ENCODE results near the gene TMEM198.

Gene TMEM198

DNA sequence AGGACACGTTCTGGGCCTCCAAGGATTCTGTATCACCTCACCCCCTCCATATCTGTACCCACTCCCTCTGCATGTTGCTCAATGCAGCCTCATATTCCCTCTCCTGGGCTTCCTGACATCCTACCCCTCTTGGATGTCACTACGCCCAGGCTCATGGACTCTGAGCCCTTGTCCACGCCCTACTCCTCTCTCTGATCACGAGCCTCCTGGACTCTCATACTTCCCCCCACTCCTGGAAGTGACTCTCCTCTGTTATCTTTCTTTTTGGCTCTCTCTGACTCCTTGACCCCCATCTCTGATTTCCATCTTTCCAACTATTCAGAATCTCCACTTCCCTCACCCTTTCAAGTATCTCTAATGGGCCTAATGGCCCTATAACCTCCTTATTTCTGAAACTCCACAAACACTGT lies 2.1 kb downstream of the TMEM198 start:
- DNase-seq: no peak

DNA sequence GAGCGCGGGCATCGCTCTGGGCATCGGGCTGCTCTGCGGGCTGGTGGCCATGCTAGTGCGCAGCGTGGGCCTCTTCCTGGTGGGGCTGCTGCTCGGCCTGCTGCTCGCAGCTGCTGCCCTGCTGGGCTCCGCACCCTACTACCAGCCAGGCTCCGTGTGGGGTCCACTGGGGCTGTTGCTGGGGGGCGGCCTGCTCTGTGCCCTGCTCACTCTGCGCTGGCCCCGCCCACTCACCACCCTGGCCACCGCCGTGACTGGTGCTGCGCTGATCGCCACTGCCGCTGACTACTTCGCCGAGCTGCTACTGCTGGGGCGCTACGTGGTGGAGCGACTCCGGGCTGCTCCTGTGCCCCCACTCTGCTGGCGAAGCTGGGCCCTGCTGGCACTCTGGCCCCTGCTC lies 3.8 kb downstream of the TMEM198 start:
- no peak for DNase-seq

DNA sequence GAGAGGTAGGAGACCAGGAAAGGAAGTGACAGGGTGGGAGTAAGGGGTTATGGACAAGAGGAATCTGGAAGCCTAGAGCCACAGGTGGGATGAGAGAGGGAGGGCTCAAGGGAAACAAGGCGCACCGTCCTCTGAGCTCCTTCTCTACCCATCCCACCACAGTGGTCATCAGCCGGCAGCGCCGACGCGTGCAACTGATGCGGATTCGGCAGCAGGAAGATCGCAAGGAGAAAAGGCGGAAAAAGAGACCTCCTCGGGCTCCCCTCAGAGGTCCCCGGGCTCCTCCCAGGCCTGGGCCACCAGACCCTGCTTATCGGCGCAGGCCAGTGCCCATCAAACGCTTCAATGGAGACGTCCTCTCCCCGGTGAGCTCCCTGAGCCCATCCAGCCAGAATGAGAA lies 5.2 kb downstream of the TMEM198 start:
- no peak for DNase-seq

DNA sequence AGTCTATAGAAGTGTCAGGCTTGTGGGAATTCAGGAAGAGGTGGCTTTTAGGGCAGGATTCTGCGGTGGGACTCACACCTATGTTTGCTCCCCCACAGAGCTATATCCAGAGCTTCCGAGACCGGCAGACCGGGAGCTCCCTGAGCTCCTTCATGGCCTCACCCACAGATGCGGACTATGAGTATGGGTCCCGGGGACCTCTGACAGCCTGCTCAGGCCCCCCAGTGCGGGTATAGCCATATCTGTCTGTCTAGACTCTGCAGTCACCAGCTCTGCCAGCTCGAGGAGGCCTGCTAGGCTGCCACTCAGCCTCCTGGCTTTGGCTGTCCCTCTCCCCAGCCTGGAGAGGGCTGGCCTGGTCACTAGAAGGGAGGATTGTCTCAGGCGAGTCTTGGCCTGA lies 5.8 kb downstream of the TMEM198 start:
- no peak for DNase-seq

DNA sequence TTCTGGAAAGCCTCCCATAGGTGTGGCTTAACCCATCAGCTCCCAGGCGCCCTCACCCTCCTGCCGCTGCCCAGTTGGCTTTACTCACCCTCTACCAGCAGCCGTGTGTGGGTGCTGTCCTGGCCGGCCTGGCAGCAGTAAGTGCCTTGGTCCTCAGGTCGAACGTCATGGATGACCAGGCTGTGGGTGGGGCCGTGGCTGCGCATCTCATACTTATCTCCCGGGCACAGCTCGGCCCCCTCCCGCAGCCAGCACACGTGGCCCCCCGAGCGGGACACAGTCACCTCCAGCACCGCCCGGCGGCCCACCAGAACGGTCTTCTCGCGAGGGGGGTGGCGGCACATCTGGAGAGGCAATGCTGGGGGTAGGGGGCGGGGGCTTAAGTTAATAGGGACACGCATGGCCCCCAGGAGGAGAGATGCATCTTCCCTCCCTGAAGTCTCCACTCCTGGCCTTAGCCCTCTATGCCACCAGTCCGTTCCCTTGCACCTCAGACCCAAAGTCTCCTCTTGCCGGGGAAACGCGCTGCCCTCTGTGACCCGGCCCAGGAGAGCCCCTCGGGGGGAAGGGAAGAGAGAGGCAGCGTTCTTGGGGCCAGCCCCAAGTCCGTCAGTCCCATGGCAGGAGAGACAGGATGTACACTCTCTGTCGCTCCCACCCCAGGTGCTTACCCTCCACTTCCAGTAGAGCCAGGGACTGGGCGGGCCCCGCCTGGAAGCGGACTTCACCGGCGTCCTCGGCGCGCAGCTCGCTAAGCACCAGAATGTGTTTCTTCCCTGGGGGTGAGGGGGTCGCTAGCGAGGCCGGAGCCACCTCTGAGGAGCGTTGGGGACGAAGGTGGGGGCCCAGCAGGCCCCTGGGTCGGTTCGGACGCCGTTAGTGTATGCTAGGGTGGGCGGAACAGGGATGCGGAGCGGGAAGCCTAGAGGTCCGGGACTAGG lies 7.9 kb downstream of the TMEM198 start:
- DNase-seq: no peak

DNA sequence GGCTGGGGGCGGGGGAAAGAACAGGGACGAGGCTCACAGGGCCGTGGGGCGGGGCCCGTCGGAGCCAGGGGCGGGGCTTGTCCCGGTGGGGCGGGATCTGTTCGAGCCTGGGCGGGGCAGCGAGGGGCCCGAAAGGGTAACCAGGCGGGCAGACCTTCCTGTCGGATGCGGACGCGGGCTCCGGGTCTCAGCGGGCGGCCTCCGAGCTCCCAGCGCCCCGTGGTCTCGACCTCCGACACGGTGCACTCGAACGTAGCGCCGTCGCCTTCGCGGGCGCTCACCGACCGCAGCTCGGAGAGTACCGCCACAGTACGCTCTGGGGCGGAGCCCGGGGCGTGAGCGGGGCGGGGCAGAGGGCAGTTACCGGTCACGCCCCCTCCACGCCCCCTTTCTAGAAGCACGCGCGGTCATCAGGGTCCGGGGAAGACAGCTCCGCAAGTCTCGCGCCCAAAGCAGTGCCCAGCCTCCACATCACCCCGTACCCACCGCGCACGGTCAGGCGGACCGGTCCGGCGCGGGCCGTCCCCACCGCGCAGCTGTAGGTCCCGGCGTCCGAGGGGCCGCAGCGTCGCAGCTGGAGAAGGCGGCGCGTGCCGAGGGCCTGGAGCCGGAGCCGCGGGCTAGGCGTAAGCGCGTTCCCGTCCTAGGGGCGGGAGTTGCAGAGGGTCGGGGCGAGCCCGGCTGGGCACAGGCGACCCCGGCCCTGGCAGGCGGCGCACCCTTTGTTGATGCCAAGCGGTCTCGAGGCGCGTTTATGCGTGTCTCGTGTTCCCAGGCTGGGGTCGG lies 8.7 kb downstream of the TMEM198 start:
- peak; percentile 80 for DNase-seq

DNA sequence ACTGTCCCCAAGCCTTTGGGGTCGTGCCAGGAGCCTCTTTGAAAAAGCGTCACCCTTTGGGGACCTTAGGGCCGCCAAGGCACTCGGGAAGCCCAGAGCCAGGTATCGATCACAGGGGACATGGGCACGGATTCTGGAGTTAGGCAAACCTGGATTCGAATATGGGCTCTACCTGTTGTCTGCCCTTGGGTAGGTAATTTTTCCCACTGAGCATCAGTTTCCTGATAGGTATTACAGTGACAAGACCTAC lies 9.3 kb downstream of the TMEM198 start:
- no peak for DNase-seq

DNA sequence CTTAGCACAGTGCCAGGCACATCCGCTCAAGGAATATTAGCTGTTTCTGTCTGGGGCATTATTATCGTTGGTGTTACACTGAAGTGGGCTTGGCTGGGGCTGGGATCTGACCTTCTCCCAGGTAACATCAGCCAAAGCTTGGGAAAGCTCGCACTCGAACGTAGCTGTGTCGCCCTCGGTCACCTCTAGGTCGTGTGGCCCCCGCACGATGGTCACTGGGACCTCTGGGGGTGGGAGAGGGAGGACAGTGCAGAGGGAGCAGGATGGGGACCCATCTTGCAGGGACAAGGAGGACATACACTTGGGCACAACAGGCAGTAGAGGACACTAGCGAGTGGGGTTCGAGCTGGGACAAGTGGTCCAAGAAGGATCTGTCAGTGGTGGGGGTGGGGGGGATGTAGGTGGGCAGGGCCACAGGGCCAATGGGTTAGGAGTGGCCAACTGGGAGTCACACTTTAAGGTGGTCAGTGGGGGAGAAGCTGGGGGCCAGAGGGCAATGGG lies 9.7 kb downstream of the TMEM198 start:
- no peak for DNase-seq

DNA sequence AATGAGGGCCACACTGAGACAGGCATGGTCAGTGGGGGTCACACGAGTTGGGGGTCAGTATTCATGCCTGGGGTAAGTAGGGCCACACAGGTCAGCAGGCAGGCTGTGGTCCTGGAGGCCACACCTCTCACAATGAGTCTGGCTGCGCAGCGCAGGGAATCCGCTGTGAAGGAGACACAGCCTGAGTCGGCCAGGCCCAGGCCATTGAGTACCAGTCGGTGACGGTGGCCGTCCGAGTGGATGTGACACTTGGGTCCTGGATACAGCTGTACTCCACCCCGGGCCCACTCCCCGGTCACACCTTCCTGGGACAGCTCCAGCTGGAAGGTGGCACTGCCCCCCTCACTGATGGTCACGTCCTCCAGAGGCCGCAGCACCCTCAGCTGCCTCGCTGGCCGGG lies 10.5 kb downstream of the TMEM198 start:
- no peak for DNase-seq

DNA sequence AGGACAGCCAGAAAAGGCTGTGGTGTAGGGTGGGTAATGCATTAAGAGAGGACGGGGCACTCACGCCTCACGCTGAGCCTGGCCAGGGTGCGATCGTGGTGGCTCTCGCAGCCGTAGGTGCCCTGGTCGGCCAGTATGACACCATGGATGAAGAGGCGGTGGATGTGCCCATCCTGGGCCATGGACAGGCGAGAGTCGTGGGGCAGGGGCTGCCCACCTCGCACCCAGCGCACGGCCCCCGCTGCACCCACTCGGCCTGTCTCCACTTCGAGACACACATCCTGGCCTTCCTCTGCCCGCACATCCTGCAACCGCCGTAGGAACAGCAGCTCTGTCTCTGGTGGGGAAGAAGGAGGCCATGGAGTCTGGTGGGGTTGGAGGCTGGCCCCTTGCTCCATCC lies 12.1 kb downstream of the TMEM198 start:
- no peak for DNase-seq

DNA sequence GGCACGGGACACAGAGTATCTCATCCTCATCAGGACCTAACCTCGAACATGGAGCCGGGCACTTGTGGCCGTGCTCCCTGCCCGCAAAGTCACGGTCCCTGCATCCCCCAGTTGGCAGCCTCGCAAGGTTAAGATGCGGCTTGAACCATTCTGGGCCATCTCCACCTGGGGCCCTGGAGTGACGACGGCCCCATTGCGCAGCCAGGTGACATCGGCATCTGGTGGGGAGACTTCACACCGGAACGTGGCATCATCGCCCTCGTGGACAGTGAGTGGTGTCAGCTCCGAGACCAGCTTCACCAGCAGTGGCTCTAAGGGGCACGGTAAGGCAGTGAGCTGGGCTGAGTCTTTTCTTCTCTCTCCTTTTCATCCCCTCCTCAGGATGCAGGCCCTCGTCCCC lies 12.6 kb downstream of the TMEM198 start:
- DNase-seq: no peak

DNA sequence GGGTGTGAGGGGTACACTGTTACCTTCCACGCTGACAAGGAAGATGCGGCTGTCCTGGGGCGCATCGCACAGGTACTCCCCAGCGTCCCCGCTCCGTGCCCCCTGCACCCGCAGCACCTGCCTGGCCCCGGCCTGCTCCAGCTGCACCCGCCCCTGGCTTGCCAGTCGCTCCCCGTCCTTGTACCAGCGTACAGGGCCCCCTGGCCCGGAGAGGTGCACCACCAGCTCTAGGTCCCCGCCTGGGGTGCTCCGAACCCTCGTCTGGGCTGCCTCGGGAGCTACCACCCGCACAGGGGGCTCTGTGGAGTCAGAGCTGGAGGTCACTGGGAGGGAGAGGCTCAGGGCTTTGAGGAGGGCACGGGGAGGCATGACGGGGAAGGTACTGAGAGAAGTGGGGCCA lies 13.5 kb downstream of the TMEM198 start:
- DNase-seq: no peak

DNA sequence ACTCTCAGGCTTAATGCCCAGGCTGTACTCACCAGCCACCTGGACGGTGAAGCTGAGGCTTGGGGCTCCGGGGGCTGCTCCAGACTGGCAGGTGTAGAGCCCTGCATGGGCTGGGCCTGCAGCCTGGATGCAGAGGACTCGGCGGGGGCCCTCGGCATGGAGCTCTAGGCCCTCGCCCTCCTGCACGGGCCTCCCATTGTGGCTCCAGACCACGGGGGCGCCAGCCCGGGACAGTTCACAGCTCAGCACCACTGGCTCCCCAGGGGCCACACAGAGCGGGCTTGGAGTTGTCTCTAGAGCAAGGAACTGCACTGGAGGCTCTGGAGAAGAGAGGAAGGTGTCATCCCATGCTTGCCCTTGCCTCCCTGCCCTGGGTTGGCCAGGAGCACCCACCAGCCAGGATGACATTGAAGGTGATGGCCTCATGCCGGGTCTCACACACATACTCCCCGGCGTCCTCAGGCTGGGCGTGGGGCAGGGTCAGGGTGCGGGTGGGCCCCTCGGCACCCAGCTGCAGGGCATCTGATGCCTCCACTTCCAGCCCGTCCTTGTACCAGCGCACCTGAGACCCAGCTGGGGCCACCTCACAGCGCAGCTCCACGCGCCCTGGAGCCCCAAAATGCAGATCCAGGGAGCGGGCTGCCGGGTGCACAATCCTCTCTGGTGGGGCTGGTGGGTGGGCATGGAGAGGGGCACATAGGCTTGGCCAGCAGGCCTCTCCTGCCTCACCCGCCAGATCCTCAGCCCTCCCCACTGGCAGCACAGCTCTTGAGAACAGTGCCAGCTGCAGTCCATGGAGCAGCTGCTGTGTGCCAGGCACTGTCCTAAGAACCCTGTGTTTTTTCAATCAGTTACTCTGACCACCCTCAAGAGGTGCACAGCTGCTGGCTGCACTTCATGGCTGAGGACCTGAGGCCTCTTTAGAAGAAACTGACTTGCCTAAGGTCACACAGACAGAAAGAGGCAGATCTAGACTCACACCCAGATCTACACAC lies 14.3 kb downstream of the TMEM198 start:
- DNase-seq: no peak

DNA sequence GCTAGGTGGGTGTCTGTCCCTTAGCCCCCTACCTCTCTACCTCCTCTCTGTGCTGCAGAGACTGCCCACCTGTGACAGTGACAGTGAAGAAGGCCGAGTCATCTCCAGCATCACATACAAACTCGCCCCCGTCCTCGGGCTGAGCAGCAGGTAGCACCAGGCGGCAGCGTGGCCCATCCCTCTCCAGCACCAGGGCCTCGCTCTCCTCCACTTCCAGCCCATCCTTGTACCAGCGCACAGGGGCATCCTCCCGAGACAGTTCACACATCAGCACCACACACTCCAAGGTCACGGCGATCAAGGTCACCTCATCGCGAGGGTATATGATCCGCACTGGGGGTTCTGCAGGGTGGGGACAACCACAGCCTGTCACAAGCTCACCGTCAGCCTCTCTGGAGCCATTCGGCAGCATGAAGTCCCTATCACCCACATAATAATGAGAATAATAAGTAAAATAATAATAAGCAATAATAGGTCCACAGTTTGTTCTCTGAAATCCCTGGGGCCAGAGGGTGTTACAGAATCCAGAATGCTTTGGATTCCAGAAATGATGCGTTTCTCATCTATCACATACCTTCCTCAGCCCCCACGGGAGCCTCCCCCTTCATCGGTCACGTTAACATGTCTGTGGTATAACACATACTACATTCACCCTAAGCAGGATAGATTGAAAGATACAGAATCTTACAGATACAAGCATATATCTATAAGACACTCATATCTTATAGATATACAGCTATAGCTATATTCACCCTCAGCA lies 15.5 kb downstream of the TMEM198 start:
- peak; percentile 37 for DNase-seq

DNA sequence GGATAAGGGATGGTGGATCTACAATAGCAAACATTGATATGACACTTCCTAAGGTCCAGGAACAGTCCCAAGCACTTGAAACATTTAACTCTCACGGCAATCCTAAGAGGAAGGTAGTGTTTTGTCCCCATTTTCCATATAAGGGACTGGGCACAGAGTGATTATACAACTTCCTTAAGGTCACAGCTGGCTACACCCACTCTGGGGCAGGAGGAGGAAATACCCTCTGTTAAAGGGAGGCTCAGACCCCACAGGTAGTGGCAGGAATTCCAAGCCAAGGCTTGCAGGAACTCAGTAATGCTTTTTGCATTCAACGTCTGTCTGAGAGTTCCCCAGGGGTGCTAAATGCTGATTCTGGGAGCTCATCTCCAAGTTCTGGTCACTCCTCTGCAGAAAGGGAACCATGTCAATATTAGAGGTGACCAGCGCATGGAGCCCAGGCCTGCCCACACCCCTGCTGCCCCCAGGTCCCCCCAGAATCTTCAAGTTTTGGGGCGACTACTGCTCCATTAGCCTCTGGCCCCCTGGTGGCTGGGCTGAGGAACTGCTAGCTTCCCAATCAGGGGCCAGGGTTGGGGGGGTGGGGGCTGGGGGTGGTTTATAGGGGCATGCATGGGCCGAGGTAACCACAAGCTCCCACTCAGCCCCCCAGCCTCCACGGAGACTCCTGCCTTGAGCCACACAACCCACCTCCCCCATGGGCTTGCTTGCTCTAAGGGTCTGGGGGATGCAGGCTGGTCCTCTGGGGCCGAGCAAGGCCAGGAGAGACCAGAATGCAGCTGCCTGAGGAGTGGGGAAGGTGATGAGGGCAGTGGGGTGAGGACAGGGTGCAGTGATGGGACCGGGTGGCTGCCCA lies 16.4 kb downstream of the TMEM198 start:
- DNase-seq: no peak

DNA sequence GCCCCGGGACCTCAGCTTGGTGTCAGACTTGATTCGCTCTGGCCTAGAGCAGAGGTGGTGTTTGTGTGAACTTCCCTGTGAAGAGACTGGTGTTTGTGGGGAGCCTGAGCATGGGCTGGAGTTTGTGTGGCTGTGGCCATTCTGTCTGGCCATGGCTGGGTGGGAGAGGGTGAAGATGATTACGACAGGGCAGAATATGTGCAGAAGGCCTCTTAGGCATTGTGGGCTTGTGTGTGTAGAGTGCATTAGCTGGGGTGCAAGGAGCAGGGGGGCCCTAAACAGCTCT lies 17.0 kb downstream of the TMEM198 start:
- DNase-seq: no peak

DNA sequence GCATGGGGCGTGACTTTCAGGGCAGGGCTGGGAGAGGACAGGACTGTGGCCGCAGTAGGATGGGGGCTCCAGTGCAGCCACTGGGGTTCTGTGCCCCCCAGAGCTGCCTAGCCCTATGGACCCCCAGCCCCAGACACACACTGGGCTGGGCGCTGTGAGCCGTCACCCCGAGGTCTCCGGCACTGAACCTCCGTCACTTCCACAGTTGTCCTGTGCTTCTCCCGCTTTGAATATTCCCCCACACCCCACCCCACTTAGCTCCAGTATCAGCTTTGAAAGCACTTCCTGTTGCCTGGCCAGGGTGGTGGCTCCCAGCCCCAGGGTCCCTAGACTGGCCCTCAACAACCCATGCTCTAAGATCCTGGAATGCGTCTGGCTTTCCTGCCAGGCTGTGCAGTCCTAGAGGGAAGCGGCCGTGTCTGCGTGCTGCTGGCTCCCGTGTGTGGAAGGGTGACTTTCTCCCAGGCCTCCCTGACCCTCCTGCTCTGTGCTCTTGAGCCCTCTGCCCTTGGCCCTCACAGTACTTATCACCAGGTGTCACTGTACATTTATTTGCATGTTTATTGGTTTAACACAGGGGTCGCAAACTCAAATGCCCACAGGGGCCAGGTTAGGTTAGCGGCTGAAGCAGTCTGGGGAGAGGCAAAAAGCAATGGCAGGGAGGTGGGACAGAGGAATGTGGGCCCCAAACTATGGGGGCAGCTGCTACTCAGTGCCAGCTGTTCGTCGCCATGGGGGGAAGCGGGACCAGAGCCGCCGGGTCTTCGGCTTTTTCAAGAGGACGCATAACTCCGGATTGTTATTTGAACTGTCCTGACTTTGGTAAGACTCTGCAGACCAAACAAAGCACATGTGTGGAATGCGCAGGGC lies 17.6 kb downstream of the TMEM198 start:
- no peak for DNase-seq

DNA sequence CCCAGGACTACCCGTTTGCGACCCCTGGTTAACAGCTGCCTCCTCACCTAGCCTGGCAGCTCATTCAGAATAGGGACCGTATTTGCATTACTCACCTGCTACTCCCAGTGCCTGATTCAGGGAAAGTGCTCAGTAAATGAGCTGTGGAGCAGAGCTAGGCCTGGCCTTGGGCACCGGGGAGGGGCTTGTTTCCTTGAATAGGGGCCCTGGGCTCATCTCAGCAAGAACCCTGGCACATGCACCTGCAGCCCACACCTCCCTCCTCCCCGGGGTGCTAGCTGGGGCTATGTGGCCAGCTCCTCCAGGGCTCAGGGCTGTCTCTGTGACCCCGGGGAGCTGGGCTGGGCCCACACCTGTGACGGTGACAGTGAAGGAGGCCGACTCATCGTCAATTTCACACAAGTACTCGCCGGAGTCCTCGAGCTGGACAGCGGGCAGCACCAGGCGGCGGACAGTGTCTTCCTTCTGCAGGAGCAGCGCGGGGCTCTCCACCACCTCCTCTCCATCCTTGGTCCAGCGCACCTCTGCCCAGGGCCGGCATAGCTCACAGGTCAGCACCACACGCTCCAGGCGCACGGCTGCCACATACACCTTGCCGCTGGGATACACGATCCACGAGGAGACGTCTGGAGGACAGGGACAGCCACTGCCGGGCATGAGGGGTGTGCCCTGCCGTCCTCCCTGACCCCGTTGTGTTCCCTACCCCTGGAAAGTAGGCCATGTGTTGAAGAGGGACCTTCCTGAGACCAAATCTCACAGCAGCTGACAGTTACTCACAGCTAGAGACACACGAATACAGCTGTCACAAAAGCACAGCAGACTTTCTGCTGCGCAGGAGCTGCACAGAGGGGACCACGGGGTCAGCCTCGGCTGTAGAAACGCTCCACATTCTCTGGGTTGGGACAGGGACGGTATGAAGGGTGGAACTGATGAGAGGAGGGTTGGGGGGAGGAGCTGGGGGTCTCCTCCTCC lies 18.5 kb downstream of the TMEM198 start:
- no peak for DNase-seq

Measured in fibroblast of skin of back (primary cell).